ENCODE measurements around the gene IGSF21.

DNA sequence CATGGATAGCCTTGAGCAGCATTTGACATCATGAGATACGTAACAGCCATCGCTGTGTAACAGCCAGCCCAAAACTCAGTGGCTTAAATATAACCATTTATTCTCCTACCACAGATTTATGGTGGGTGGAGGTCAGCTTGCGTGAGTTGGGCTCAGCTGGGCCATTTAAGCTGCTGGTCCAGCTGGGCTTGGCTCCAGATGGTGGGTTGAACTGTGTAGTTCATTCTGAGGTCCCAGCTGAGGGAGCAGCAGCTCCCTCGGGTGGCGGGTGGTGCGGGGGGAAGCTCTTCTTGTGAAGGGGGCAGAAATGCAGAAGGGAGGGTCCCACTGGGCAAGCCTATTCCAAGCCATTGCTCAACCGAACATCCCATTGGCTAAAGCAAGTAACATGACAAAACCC is 75.9 kb downstream of the IGSF21 start:
- TF ChIP-seq POLR2A (IDR thresholded peaks at IDR 0.05): no peak
- TF ChIP-seq, protein P1, sequence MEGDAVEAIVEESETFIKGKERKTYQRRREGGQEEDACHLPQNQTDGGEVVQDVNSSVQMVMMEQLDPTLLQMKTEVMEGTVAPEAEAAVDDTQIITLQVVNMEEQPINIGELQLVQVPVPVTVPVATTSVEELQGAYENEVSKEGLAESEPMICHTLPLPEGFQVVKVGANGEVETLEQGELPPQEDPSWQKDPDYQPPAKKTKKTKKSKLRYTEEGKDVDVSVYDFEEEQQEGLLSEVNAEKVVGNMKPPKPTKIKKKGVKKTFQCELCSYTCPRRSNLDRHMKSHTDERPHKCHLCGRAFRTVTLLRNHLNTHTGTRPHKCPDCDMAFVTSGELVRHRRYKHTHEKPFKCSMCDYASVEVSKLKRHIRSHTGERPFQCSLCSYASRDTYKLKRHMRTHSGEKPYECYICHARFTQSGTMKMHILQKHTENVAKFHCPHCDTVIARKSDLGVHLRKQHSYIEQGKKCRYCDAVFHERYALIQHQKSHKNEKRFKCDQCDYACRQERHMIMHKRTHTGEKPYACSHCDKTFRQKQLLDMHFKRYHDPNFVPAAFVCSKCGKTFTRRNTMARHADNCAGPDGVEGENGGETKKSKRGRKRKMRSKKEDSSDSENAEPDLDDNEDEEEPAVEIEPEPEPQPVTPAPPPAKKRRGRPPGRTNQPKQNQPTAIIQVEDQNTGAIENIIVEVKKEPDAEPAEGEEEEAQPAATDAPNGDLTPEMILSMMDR (IDR thresholded peaks at IDR 0.05): no peak

Data from tibial nerve (tissue), 3 donors.